OCI-LY3 (cell line): ENCODE results near the gene MRRF.

Source experiments
- H2AFZ ChIP-seq: fragments of 200-600, 300-600 bp; shearing (Covaris generic); 2 replicates; pipeline ENCODE4 v1.6.0; 2014; ENCODE audit warnings: antibody characterized with exemption, low read depth, low read length
- H3K27ac ChIP-seq: fragments of 200-600, 300-600 bp; sonication (generic); 2 replicates; pipeline ENCODE4 v1.5.1; 2014; ENCODE audit warnings: mild to moderate bottlenecking, low read length, moderate library complexity, mixed read lengths
- H3K27me3 ChIP-seq: fragments of 200-600, 300-600 bp; sonication (generic); 2 replicates; pipeline ENCODE4 v1.6.1; 2014; ENCODE audit warnings: low read depth, low read length, mixed read lengths
- H3K36me3 ChIP-seq: fragments of 200-600, 300-600 bp; sonication (generic); replicated peaks from 2 replicates; pipeline ENCODE3; 2014; ENCODE audit warnings: low read depth, low read length, mixed read lengths
- H3K4me1 ChIP-seq: fragments of 300-600, 200-600 bp; sonication (generic); 2 replicates; pipeline ENCODE4 v1.6.1; 2014; ENCODE audit warnings: low read length, mixed read lengths
- H3K4me2 ChIP-seq: fragments of 200-600, 300-600 bp; sonication (generic); 2 replicates; pipeline ENCODE4 v1.6.1; 2014; ENCODE audit warnings: low read length, mixed read lengths
- H3K4me3 ChIP-seq: fragments of 300-600, 200-600 bp; sonication (generic); 2 replicates; pipeline ENCODE4 v1.5.1; 2014; ENCODE audit warnings: antibody characterized with exemption, mild to moderate bottlenecking, low read length, moderate library complexity
- H3K79me2 ChIP-seq: fragments of 300-600, 200-600 bp; shearing (Covaris generic); 2 replicates; pipeline ENCODE4 v1.6.1; 2014; ENCODE audit warnings: mild to moderate bottlenecking, low read length, mixed read lengths
- H3K9ac ChIP-seq: fragments of 300-600, 200-600 bp; shearing (Covaris generic); 2 replicates; pipeline ENCODE4 v1.6.0; 2014; ENCODE audit warnings: mild to moderate bottlenecking, low read length, moderate library complexity
- H3K9me3 ChIP-seq: fragments of 200-600, 300-600 bp; shearing (Covaris generic); 2 replicates; pipeline ENCODE4 v1.6.1; 2014; ENCODE audit warnings: low read length, mixed read lengths; ENCODE audit not compliant: insufficient read depth
- H4K20me1 ChIP-seq: fragments of 200-600, 300-600 bp; sonication (generic); 2 replicates; pipeline ENCODE4 v1.6.1; 2016; ENCODE audit warnings: low read length, mixed read lengths; ENCODE audit not compliant: insufficient read depth
- CTCF ChIP-seq: fragments of 200-600, 300-600 bp; sonication (generic); IDR thresholded peaks from 2 replicates; pipeline ENCODE4 v1.5.1; 2014; ENCODE audit warnings: antibody characterized with exemption, low read length, low read depth
- EZH2phosphoT487 ChIP-seq: fragments of 200-600 bp; shearing (Covaris generic); IDR thresholded peaks from 2 replicates; pipeline ENCODE4 v1.6.1; 2018; ENCODE audit warnings: antibody characterized with exemption, mixed run types, low read depth

The MRRF gene

DNA sequence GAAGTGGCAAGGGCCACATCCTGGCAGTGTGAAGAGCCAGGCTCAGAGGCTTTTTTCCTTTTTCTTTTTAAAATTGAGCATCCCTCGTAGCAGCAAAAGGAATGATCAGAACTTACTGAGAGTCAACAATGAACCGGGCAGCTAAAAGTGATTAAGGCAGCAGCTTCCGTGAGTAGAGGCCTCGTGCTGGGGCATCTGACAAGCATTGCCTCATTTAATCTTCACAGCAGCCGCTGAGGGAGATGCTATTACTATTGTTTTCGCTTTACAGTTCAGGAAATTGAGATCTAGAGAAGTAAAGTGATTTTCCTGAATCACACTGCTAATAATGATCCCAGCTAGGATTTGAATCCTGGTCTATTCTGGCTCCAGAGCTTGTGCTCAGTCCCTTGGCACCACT is 75.5 kb downstream of the MRRF start:
- peaks cover 11% of the 10 kb centered on the region for H3K4me1 ChIP-seq
- no peaks in the 10 kb centered on the region for H3K36me3 ChIP-seq
- H3K4me3 ChIP-seq, result no peak overlapping the region
- H3K4me2 ChIP-seq, result no peak overlapping the region
- no peak overlapping the region for H3K27ac ChIP-seq
- TF ChIP-seq EZH2phosphoT487, result no peak
- no peak for TF ChIP-seq CTCF
- no peaks in the 10 kb centered on the region for H3K79me2 ChIP-seq
- no peaks in the 10 kb centered on the region for H4K20me1 ChIP-seq
- no peak overlapping the region for H2AFZ ChIP-seq
- H3K9ac ChIP-seq, result no peak overlapping the region
- no peaks in the 10 kb centered on the region for H3K9me3 ChIP-seq
- peaks cover 7% of the 10 kb centered on the region; the same call in 1 of the 2 replicates for H3K27me3 ChIP-seq

- Histone ChIP-seq H2AFZ (no peak overlapping the region), H3K79me2 (no peaks in the 10 kb centered on the region), H3K27ac (no peak overlapping the region), H3K4me2 (no peak overlapping the region), H3K36me3 (no peaks in the 10 kb centered on the region), H3K27me3 (peaks cover 7% of the 10 kb centered on the region; the same call in 1 of the 2 replicates), H3K9me3 (no peaks in the 10 kb centered on the region), H3K9ac (no peak overlapping the region), H4K20me1 (no peaks in the 10 kb centered on the region), H3K4me1 (peaks cover 3% of the 10 kb centered on the region), H3K4me3 (no peak overlapping the region)
- TF ChIP-seq CTCF, result no peak
- no peak for TF ChIP-seq EZH2phosphoT487
Measured at GRCh38 chr9:122342323-122343050, 77.8 kb downstream of the MRRF start.

DNA sequence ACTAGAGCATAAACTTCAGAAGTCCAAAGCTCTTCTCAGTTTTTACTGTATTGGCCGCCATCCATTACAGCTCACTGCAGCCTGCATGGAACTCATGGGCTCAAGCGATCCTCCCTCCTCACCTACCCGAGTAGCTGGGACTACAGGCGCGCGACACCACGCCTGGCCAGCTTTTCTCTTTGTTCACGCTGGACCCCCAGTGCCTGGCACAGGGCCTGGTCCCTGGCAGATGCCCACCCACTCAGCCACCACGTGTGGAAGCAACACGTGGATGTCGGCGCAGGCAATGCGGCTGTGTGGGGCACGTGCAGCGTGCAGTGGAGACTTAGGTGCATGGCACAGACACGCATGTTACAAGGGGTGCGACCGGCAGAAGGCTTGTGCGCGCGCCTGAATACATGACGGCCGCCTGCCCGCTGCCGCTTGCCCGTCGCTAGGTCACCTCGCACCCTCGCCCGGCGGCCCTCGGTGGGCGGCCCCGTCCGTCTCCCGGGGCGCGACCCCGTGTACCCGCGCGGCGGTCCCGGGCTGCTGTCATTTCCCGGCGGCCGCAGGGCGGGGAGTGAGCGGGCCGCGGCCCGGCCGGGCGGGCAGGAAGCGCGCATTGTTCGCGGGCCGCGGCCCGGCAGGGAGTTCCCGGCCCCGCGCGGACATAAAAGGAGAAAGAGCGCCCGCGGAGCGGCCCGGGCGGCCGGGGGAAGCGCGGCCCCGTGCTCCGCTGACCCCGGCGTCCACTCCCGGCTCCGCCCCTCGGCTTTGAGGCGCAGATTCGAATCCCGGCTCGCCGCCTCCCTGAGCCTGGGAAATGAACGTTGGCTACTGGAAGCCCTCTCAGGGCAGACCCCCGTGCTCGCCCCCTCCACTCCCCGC is 82.0 kb downstream of the MRRF start:
- H3K4me2 ChIP-seq, result peak overlapping the region; percentile 70
- H2AFZ ChIP-seq, result peak overlapping the region; percentile 86
- no peaks in the 10 kb centered on the region for H4K20me1 ChIP-seq
- H3K9me3 ChIP-seq, result no peaks in the 10 kb centered on the region
- H3K4me1 ChIP-seq, result no peaks in the 10 kb centered on the region
- no peaks in the 10 kb centered on the region for H3K36me3 ChIP-seq
- H3K27ac ChIP-seq, result no peak overlapping the region
- peak overlapping the region; percentile 66 for H3K9ac ChIP-seq
- peaks cover 5% of the 10 kb centered on the region for H3K27me3 ChIP-seq
- peak overlapping the region; percentile 77 for H3K4me3 ChIP-seq
- no peaks in the 10 kb centered on the region for H3K79me2 ChIP-seq
- TF ChIP-seq EZH2phosphoT487, result no peak
- no peak for TF ChIP-seq CTCF
